ENCODE measurements around the gene FRMD5. TPM values are rescaled to one million over a fixed set of nuclear protein-coding genes. Genes with fewer than 3 reads are reported as not detected.

Gene FRMD5
- total RNA-seq, 4 donors from 2014 or later = 0.31 to 0.72 TPM; not detected in 2

- Histone ChIP-seq H3K36me3 (no peaks in the 10 kb centered on the region), H3K4me1 (no peaks in the 10 kb centered on the region), H3K27ac (no peak overlapping the region), H3K9me3 (no peaks in the 10 kb centered on the region), H3K4me3 (no peak overlapping the region), H3K27me3 (no peaks in the 10 kb centered on the region)
- WGBS = 43% methylated on average over 1 of the region's 1 CpG
- TF ChIP-seq POLR2AphosphoS5 (IDR thresholded peaks at IDR 0.05) (no peak), EP300 (IDR thresholded peaks at IDR 0.05) (no peak), POLR2A (IDR thresholded peaks at IDR 0.05) (no peak)
- TF ChIP-seq, protein P1, sequence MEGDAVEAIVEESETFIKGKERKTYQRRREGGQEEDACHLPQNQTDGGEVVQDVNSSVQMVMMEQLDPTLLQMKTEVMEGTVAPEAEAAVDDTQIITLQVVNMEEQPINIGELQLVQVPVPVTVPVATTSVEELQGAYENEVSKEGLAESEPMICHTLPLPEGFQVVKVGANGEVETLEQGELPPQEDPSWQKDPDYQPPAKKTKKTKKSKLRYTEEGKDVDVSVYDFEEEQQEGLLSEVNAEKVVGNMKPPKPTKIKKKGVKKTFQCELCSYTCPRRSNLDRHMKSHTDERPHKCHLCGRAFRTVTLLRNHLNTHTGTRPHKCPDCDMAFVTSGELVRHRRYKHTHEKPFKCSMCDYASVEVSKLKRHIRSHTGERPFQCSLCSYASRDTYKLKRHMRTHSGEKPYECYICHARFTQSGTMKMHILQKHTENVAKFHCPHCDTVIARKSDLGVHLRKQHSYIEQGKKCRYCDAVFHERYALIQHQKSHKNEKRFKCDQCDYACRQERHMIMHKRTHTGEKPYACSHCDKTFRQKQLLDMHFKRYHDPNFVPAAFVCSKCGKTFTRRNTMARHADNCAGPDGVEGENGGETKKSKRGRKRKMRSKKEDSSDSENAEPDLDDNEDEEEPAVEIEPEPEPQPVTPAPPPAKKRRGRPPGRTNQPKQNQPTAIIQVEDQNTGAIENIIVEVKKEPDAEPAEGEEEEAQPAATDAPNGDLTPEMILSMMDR (IDR thresholded peaks at IDR 0.05) = no peak
- no peak for DNase-seq (ENCODE audit: low spot score in 2 of 2)
Observed at GRCh38 chr15:44064706-44065105, 130.4 kb downstream of the FRMD5 start.

- Histone ChIP-seq H3K36me3 (no peaks in the 10 kb centered on the region), H3K9me3 (no peaks in the 10 kb centered on the region), H3K27ac (no peak overlapping the region), H3K4me3 (no peak overlapping the region), H3K27me3 (no peaks in the 10 kb centered on the region), H3K4me1 (no peaks in the 10 kb centered on the region)
- WGBS = 71% methylated on average over 2 of the region's 2 CpGs
- TF ChIP-seq POLR2AphosphoS5 (IDR thresholded peaks at IDR 0.05) (no peak), EP300 (IDR thresholded peaks at IDR 0.05) (no peak), POLR2A (IDR thresholded peaks at IDR 0.05) (no peak)
- TF ChIP-seq, protein P1 (IDR thresholded peaks at IDR 0.05) = no peak
- no peak for DNase-seq (ENCODE audit: low spot score in 2 of 2)
Observed at GRCh38 chr15:44058126-44058525, 136.9 kb downstream of the FRMD5 start.

- Histone ChIP-seq H3K4me3 (no peak overlapping the region), H3K36me3 (no peaks in the 10 kb centered on the region), H3K27me3 (no peaks in the 10 kb centered on the region), H3K4me1 (no peaks in the 10 kb centered on the region), H3K9me3 (no peaks in the 10 kb centered on the region), H3K27ac (no peak overlapping the region)
- no peak for DNase-seq (ENCODE audit: low spot score in 2 of 2)
- TF ChIP-seq, protein P1 (IDR thresholded peaks at IDR 0.05) = no peak
- TF ChIP-seq POLR2AphosphoS5 (IDR thresholded peaks at IDR 0.05) = no peak
- no peak for TF ChIP-seq POLR2A (IDR thresholded peaks at IDR 0.05)
- no peak for TF ChIP-seq EP300 (IDR thresholded peaks at IDR 0.05)
Observed at GRCh38 chr15:44045661-44046060, 149.4 kb downstream of the FRMD5 start.

- TF ChIP-seq EP300 (IDR thresholded peaks at IDR 0.05) (no peak), POLR2A (IDR thresholded peaks at IDR 0.05) (no peak), POLR2AphosphoS5 (IDR thresholded peaks at IDR 0.05) (no peak)
- TF ChIP-seq, protein P1 (IDR thresholded peaks at IDR 0.05) = no peak
- Histone ChIP-seq H3K9me3 (no peaks in the 10 kb centered on the region), H3K4me3 (no peak overlapping the region), H3K27ac (no peak overlapping the region), H3K36me3 (no peaks in the 10 kb centered on the region), H3K4me1 (no peaks in the 10 kb centered on the region), H3K27me3 (no peaks in the 10 kb centered on the region)
- DNase-seq (ENCODE audit: low spot score in 2 of 2) = no peak
- WGBS = 63% methylated on average over 3 of the region's 3 CpGs
Observed at GRCh38 chr15:44045217-44045616, 149.9 kb downstream of the FRMD5 start.

- Histone ChIP-seq H3K4me3 (no peak overlapping the region), H3K4me1 (peaks cover 3% of the 10 kb centered on the region), H3K27me3 (peaks cover 6% of the 10 kb centered on the region), H3K36me3 (no peaks in the 10 kb centered on the region), H3K27ac (no peak overlapping the region), H3K9me3 (no peaks in the 10 kb centered on the region)
- TF ChIP-seq EP300 (IDR thresholded peaks at IDR 0.05) (no peak), POLR2AphosphoS5 (IDR thresholded peaks at IDR 0.05) (no peak), POLR2A (IDR thresholded peaks at IDR 0.05) (no peak)
- TF ChIP-seq, protein P1 (IDR thresholded peaks at IDR 0.05) = no peak
- DNase-seq (ENCODE audit: low spot score in 2 of 2) = no peak
- WGBS = 64% methylated on average over 8 of the region's 8 CpGs
Observed at GRCh38 chr15:44038755-44039191, 156.3 kb downstream of the FRMD5 start.
